Measurements from ENCODE around the gene TTC4.

- TF ChIP-seq CTCF (IDR thresholded peaks at IDR 0.05; ENCODE audit: low read depth, low read length, poor library complexity, severe bottlenecking) = no peak
- TF ChIP-seq EZH2phosphoT487 (IDR thresholded peaks at IDR 0.05; ENCODE audit: borderline replicate concordance, low read length) = no peak
Observed at GRCh38 chr1:54699936-54700525, 15.6 kb upstream of the TTC4 start.

Data from DOHH2 (cell line).